GM19468 (cell line): Measurements from ENCODE around the gene HSP90AA1.
"Not testable (repeated sequence)": the region's sequence is repeated elsewhere in the genome, so short reads cannot be mapped to it uniquely, and the experiment has no call there.

Source experiments
- ATAC-seq: cut with Tn5 transposase; IDR thresholded peaks from one replicate; pipeline ENCODE4 v1.9.1; 2021; ENCODE audit warnings: mild to moderate bottlenecking, moderate library complexity, moderate number of reproducible peaks; ENCODE audit not compliant: unreplicated experiment; ENCODE audit errors: extremely low read depth

Gene HSP90AA1

DNA sequence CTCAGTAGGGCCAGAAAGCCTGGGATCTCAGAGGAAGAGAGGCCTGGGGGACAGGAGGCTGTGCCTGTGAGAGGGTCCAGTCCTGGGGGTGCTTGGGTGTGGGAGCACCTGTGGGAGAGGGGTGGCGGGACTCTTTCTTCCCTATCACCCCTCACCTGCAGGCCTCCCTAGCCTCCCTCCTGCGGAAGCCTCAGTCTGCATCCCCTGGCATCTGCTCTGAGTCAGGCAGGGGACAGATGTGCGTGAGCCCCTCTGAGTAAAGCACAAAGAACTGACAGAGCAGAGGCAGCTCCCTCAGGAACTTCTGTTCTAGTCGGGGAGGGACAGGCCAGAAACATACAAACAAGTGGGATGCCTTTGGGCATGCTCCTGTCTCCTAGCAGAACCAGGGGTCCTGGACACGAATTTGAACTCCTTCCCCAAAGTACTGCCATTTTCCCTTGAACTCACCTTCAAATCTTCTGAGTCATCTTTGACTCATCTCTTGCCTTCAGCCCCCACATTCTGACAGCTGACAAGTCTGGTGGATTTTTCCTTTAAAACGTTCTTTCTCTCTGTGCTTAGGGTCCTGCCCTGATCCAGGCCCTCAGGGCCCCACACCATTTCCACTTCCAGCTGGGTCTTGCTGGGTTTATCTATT, 8.5 kb upstream of the HSP90AA1 start:
- no peak for ATAC-seq

DNA sequence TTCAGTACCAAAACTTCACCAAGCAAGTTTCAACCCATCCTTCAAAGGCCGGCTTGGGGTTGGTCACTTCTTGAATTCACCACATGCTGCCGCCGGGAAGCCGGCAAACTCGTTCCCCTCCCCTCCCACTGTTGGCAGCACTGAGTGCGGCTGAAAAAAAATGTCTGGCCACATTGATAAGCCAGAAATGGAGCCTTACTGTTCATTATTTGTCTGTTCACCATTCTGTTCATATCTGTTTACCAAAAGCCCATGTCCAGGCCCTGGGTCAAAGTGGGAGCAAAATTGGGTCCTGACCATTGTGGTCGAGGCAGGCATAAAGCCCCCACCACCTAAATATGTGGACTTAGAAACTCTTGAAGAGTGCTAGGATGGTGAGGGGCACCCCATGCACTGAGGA, 7.3 kb upstream of the HSP90AA1 start:
- ATAC-seq, result no peak

GRCh38 chr14:102092806-102093205, 6.0 kb upstream of the HSP90AA1 start:
- ATAC-seq, result no peak

GRCh38 chr14:102090713-102091112, 3.9 kb upstream of the HSP90AA1 start:
- ATAC-seq, result no peak

DNA sequence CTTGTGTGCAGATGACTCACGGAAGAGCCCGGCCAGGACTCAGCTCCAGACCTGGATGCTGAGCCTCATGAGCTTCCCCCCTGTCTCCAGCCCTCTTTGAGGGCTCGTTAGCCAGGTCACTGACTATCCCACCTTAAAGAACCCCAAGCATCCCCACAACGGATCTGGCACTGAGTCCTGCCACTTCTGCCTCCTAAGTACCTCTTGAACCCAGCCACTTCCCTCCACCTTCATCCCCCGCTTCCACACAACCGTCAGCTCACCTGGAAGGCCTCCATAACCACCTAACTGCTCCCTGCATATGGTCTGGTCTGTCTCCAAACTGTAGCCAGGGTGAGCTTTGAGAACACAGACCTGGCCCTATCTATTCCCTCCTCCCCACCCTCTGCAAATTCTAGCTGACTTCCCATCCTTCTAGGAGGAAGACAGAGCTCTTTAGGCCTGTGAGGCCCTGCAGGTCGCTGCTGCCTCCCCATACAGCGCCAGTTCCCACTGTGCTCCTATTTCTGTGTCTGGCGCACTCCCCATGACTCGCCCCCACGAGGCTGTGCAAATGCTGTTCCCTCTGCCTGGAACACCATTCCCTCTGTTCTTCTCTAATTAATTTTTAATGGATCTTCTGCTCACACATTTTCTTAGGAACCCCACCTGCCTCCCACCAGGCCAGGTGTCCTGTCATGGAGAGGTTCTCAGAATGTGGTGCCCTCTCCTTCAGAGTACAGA, 2.9 kb upstream of the HSP90AA1 start:
- no peak for ATAC-seq

- ATAC-seq, result no peak
Observed at GRCh38 chr14:102088012-102088792, 1.4 kb upstream of the HSP90AA1 start.

DNA sequence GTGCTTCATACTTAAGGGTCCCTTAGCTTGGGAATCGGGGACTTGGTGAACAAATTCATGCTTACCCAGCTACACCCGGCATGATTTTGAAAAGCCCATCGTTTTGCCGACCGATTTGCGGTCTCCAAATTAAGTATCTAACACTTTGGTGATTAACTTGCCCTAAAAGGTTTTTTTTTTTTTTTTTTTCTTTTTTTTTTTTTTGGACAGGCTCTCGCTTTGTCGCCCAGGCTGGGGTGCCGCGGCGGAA, 843 bp upstream of the HSP90AA1 start:
- no peak for ATAC-seq

GRCh38 chr14:102086709-102086971, 204 bp downstream of the HSP90AA1 start:
- no peak for ATAC-seq

GRCh38 chr14:102085948-102086708, 716 bp downstream of the HSP90AA1 start:
- no peak for ATAC-seq

DNA sequence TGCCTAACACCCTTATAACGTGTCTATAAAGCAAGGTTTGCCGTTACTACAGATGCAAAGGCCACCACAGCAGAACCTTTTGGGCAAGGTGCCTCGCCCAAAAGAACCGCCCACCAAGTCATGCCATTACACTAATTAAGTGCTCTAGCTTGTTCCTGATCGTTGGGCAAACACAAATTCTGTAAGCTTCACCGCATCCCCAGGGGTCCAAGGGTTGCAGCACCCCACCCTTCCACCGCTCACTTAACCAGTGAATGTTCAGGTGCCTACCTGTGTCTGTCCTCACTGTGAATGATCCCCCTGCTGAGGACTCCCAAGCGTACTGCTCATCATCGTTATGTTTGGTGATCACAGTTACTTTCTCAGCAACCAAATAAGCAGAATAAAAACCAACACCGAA, 1.4 kb downstream of the HSP90AA1 start:
- no peak for ATAC-seq

GRCh38 chr14:102084931-102085330, 1.9 kb downstream of the HSP90AA1 start:
- ATAC-seq, result no peak

GRCh38 chr14:102084522-102084921, 2.3 kb downstream of the HSP90AA1 start:
- ATAC-seq, result not testable (repeated sequence)

- no peak for ATAC-seq
Observed at GRCh38 chr14:102081231-102082080, 5.4 kb downstream of the HSP90AA1 start.

GRCh38 chr14:102080183-102081080, 6.4 kb downstream of the HSP90AA1 start:
- no peak for ATAC-seq

DNA sequence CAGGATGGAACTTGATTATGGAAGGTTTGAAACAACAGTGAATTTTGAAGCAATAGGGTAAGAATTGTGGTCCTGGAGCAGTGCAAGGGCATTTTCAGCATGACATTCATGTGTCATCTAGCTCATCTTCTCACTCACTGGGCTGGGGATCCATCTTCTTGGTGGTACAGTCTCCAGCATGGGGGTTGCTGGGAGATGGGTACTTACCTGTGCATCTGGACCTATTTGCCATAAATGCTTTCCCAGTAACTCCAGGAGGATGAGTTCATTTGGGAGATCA, 7.2 kb downstream of the HSP90AA1 start:
- ATAC-seq, result no peak

DNA sequence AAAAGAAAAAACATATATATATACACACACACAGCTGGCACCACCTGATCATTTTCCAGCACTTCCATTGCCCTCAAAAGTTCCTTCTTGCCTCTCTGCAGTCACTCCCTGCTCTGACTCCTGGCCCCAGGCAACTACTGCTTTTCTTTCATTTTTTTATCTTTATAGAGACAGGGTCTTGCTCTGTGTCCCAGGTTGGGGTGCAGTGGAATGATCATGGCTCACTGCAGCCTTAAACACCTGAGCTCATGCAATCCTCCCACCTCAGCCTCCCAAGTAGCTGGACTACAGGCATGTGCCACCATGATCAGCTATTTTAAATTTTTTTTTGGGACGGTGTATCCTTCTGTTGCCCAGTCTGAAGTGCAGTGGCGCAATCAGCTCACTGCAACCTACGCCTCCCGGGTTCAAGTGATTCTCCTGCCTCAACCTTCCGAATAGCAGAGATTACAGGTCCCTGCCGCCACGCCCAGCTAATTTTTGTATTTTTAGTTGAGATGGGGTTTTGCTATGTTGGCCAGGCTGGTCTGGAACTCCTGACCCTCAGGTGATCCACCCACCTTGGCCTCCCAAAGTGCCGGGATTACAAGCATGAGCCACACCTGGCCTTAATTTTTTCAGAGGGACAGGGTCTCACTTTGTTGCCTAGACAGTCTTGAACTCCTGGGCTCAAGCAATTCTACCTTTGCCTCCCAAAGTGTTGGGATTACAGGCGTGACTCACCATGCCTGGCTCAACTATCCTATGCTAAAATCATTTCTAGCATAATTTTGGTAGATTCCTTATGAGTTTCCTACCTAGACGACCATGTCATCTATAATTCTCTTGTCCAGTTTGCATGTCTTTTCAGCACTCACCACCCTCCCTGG, 7.8 kb downstream of the HSP90AA1 start:
- ATAC-seq, result no peak

DNA sequence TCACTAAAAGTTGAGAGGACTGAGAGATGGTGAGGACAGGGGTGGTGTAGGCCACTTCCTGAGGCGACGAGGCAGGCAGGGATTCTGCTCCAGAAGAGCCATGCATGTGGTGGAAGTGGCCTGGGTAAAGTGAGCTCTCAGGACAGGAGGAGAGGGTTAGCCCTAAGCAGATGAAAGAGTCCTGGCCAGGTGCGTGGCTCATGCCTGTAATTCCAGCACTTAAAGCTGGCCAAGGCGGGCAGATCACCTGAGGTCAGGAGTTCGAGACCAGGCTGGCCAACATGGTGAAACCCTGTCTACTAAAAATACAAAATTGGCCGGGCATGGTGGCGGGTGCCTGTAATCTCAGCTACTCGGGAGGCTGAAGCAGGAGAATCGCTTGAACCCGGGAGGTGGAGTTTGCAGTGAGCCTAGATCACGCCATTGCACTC, 8.5 kb downstream of the HSP90AA1 start:
- not testable (repeated sequence) for ATAC-seq

- no peak for ATAC-seq
Observed at GRCh38 chr14:102077382-102077709, 9.5 kb downstream of the HSP90AA1 start.

DNA sequence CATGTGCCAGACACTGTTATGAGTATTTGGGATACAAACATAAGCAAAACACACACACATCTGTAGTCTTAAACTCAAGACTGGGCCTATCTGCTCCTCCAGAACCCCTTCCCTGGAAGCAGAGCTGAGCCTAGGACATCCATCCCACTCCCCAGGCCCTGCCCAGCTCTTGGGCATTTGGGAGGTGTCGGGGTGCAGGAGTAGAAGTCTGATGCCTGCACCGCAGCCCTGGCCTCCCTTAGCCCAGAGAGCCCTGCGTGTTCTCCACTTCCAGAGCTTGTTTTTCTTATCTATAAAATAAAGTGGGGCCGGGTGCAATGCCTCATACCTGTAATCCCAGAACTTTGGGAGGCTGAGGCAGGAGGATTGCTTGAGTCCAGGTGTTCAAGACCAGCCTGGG, 11.7 kb downstream of the HSP90AA1 start:
- ATAC-seq, result no peak
